Erythroblast (primary cell): Measurements from ENCODE around the gene SNX30.

Experiments
- GATA1 ChIP-seq: IDR thresholded peaks from 2 replicates; pipeline ENCODE4 v1.6.1; 2011; ENCODE audit warnings: low read depth, mild to moderate bottlenecking, control low read depth, low read length, moderate library complexity
- POLR2A ChIP-seq: IDR thresholded peaks from 2 replicates; pipeline ENCODE4 v1.6.1; 2011; ENCODE audit warnings: mild to moderate bottlenecking, low read length

DNA sequence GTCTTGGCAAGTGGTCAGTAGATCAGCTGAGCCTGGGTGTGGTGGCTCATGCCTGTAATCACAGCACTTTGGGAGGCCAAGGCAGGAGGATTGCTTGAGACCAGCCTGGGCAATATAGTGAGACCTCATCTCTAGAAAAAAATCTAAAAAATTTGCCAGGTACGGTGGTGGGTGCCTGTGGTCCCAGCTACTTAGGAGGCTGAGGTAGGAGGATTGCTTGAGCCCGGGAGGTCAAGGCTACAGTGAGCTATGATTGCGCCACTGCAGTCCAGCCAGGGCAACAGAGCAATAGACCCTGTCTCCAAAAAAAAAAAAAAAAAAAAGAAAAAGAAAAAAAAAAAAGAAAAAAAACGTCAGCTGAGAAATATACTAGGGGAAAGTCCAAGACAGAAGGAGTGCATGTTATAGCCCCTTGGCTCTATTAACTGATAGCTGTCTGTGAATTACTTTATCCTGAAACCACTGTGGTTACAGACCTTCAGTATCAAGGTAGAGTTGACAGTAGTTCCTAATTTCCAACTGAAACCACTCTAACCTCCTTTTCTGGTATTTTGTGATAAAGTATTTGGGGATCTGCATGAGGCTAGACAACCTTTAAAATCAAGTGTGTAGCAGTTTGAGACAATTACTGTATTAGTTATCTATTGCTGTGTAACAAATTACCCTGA lies 30.3 kb upstream of the SNX30 start:
- TF ChIP-seq POLR2A (no peak), GATA1 (no peak)
